GM10847 (cell line): ENCODE measurements around the gene SPDYC.

ENCODE experiments used
- POLR2A ChIP-seq: IDR thresholded peaks from 2 replicates; pipeline ENCODE4 v1.6.1; 2011; ENCODE audit not compliant: insufficient read length; ENCODE audit errors: extremely low read depth

SPDYC gene, protein sequence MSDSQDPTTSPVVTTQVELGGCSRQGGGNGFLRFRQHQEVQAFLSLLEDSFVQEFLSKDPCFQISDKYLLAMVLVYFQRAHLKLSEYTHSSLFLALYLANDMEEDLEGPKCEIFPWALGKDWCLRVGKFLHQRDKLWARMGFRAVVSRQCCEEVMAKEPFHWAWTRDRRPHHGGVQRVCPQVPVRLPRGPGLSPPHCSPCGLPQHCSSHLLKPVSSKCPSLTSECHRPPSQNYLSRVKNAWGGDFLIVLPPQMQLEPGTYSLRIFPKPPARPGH

DNA sequence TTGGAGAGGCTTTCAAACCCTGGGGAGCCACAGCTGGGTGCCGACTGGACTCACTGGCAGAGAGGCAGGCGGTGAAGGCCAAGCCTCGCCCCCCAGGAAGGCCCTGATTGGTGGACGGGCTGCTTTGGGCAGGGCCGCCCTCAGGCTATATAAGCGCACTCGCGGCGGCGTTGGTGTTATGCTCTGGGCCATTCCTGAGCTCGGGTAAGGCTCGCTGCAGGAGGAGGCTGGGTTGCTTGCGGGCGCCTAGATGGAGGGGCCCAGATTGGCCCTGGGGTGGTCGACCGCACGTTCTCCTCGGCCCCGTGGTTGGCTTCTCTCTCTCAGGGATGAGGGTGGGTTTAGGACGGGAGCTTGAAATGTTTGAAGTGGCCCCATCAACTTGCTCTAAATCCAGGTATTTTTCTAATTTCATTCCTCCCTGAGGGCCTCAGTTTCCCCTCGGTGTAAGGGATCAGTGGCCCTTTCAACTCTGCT is at the start of gene SPDYC:
Gene SPDYC, plus strand, starts transcription at position 176 of the 477 bp plus-strand sequence. CDS start 1,125 bp downstream, outside the sequence.
- no peak for TF ChIP-seq POLR2A

DNA sequence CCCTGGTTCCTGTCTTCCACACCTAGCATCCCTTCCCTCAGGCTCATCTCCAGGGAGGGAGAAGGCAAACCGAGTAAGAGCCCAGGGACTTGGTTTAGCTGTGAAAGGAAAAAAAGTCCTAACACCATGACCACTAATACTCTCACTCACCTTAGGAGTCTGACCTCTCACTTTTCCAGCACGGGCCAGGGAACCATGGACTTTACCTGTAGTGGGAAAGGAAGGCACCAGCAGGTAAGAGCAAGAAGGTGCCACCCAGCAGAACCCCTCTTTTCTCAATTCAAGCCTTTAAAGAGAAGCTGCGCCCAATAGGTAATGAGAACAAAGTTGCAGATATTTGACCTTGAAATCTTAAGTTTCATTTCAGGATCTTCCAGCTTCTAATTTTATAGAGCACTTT is 49.2 kb upstream of the SPDYC start:
- no peak for TF ChIP-seq POLR2A

DNA sequence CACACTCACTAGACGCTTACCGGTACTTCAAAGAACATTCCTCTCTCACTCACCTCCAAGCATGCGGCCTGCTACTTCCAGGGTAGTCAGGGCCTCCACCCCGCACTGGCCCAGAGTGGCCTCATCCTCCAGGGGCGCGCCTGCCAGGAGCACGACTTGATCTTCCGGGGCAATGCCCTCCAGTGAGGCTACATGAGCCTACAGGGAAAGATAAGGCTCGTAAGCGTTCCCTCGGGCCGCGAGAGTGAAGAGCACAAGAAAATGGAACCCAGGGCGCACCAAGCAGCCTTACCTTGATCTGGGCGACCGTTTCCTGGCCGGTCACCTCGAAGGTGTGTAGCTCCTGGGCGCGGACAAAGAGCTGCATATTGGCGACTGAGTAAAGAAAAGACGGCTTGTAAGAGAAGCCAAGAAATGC is 48.6 kb upstream of the SPDYC start:
- no peak for TF ChIP-seq POLR2A

DNA sequence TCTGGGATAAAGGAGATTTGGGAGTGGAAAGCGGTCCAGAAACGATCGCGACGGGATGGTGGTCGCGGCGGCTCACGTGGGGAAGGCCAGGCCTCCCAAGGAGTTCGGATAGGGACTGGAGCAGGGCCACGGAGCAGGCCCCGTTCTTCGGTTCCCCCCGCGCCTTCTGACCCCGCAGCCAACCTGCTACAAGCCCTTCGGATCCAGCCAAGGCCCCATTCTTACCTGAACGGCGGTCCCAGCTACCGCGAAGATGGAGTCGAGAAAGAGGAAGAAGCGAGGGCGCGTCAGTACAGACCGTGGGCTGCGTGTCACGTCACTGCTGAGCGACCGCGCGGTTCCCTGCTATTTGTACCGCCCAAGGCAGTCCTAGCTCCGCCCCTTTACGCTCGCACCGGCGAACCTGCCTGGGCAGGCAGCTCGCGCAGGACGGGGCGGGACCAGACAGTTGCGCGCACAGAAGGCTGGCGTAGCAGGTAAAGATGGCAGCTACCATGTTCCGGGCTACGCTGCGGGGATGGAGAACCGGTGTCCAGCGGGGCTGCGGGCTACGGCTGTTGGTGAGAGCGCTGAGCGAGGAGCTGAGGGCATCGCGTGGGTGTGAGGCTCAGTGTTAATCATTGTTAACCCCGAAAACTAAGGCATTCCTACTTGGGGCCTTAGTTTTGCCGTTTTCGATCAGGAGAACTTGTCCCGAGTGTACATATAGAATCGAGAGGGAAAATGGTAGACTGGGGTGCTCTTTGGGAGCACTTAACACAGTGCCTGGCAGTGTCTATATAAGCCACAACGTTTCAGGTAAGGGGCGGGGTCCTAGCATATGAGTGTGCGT is 48.0 kb upstream of the SPDYC start, which contains the start of the genes FAU and MRPL49:
Gene FAU, minus strand, starts transcription at position 270 of the 832 bp plus-strand sequence. CDS start 321 bp downstream, outside the sequence.
Gene MRPL49, plus strand, starts transcription at position 457 of the 832 bp plus-strand sequence. Its CDS starts 26 bp downstream, at position 483.
- peak; percentile 84 for TF ChIP-seq POLR2A

DNA sequence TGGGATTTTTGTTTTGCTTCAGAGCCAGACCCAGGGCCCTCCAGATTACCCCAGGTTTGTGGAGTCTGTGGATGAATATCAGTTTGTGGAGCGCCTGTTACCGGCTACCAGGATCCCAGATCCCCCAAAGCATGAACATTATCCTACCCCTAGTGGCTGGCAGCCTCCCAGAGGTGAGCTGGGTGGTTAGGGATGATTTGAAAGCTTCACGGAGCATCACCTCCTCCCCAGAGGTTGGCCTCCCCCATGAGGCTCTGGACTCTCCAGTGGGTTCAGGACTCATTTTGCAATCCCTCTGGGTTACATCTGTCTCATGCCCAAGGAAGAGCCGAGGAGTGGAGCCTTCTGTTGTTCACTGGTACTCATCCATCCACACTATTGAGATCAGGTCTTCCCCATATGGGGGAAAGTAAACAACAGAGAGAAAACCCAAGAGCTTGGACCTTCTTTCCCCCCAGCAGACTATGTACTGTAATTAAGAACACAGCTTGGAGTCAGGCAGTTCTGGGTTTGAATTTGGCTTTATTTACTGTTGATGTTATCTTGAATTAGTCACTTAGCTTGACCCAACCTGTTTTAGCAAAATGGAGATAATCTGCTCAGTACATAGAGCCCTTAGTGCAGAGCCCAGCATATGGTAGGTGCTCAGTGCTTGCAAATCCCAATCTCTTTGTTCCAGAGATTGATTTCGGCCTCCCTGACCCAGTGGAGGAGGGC is 45.4 kb upstream of the SPDYC start:
- TF ChIP-seq POLR2A: no peak

DNA sequence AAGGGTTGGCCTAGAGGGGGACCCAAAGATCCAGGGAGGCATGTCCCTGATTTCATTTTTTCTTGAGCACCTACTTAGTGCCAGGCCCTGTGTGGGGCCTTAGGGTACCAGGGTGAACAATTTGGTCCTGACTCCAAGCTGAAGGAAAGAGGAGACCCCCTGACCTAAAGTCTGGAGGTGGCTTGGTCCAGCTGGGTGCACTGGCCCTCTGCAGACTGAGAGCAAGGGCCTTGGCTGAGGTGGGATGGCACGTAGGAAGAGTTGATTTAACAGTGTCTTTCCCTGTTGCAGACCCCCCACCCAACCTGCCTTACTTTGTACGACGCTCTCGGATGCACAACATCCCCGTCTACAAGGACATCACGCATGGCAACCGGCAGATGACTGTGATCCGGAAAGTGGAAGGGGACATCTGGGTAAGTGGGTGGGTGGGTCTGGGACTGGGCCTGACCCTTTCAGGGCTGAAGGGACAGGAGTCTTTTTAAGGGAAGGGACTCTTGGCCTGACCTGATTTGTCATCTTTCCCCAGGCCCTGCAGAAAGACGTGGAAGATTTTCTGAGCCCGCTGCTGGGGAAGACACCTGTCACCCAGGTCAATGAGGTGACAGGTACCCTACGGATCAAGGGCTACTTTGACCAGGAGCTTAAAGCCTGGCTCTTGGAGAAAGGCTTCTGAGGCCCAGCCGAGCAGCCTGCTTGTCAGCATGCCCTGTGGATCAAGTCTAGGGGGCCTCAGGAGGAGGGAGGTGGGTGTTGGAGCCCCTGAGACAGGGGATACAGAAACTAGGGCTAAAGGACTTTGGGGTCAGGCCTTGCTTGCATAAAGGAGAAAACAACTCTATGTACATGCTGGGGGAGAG is 44.6 kb upstream of the SPDYC start:
- no peak for TF ChIP-seq POLR2A

DNA sequence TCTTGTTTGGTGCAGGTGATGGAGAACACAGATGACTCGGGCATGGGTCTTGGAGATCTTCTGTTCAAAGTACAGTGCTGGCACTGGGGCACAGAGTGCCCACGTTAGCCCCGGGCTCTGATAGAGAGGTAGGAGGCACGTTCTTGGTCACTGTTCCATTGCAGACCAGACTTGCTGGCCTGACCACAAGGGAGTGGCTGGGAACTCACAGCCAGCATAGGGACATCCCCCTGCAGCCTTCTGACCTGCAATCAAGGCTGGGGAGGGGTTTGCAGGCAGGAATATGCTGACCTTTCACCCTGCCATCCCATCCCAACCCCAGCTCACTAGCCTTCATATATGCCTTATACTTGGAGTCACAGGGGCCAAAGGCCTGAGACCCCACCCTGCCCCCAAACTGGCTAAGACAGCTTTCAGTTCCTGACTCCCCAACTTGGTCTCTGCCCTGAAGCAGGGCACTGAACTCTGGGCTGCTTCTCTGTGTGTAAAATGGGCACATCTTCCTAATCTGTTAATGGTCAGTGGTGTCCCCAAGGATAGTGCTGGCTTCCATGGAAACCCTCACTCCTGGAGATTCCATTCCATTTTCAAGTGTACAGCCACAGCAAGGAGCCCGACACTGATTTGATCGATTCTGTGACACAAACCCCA is 43.3 kb upstream of the SPDYC start:
- peak; percentile 14 for TF ChIP-seq POLR2A

DNA sequence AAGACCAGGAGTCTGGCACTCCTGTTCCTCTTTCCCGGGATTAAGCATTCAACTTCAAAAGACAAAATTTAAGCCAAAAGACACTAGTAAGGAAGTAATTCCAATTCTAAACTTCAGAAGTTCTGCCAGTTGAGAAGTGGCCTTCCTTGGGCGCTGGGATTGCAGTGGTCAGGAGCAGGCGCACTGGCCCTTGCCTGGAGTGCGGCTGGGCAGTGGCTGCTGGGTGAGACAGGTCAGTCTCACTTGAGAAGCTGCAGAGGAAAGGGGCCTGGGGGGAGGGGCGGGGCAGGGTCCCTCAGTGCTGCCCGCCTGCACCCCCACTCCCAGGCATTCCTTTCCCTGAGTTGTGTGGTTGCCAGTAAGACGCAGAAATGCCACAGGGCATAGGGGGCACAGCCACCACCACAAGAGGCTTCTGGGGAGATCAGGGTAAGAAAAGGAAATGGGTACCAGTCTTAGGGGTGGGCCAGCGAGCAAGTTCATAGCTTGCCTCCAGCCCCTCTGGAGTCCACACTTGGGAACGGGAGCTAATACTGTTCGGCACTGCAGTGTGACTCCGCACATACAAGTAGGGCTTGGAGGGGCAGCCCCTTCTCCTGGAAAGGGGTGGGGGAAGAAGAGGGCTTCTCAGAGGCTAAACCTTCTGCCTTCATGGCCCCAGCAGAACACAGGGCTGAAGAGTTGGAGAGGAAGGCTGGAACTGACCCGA is 42.4 kb upstream of the SPDYC start:
- no peak for TF ChIP-seq POLR2A

DNA sequence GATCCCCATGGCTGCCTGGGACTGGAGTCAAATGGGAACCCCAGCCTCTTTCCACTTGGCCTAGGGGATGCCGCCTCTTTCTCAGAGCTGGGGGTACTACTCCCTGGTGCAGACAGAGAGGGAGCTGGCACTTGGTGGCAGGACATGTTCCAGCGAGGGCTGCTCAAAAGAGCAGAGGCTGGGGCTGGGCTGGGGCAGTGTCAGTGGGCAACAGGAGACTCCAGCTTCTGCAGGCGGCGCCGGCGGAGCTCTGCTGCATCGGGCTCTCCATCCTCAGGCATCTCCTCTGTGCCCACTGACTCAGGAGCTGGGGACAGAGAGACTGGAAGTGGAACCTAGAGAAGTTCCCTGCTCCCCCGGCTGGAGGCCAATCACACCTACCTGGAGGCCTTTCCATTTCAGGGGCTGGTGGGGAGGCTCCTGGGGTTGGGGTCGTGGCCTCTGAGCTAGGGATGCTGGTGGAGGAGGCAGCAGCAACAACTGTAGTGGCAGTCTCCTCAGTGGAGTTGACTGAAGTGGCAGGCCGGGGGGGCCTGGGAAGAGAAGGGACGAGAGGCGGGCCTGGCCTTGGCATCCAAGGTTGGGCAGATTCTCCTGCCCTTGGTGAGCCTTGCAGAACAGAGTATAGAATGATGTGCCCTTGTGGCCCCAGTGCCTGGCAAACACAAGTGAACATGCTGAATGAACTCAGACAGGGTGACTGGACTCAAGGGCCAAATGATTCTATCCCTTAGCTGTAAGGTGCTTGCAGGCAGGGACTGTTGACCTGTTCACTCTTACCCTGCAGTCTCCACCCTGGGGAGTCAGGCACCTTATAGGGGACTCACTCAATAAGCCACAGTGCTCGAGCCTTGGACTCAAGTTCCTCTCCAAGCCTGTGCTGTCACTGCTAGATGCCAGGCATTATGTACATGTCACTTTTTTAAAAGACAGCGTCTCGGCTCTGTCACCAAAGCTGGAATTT is 41.6 kb upstream of the SPDYC start:
- no peak for TF ChIP-seq POLR2A

DNA sequence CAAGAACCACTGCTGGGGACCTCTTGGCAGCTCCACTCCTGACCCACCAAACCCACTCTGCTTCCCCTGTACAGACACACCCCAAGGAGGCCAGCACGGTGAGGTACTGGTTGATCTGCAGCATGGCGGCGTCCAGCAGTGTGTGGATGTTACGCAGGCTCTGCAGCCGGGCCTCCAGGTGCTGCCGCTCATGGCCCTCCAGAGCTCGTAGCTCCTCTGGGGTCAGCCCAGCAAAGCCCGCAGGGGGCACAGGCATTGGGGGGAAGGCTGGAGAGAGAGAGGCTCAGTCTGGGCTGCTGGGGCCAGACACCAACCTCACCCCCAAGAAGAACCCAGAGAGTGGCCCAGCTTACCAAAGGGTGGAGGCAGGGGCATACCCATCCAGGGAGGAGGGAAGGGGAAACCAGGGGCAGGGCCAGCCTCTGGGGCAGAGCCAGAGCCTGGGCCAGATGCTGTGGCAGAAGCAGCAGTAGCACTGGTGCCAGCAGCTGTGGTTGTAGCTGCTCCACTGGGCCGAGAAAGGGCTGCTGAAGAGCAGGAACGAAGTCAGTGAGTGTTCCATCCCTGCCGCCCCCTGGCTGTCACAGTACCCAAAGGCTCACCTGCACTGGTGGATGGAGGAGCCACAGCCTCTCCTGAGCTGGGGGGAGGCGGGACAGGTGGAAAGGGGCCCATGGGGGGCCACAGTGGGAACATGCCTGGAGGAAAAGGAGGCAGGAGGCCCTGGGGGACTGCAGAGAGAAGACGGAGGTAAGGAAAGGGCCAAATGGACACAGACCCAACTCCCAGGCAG is 40.2 kb upstream of the SPDYC start:
- TF ChIP-seq POLR2A: no peak

DNA sequence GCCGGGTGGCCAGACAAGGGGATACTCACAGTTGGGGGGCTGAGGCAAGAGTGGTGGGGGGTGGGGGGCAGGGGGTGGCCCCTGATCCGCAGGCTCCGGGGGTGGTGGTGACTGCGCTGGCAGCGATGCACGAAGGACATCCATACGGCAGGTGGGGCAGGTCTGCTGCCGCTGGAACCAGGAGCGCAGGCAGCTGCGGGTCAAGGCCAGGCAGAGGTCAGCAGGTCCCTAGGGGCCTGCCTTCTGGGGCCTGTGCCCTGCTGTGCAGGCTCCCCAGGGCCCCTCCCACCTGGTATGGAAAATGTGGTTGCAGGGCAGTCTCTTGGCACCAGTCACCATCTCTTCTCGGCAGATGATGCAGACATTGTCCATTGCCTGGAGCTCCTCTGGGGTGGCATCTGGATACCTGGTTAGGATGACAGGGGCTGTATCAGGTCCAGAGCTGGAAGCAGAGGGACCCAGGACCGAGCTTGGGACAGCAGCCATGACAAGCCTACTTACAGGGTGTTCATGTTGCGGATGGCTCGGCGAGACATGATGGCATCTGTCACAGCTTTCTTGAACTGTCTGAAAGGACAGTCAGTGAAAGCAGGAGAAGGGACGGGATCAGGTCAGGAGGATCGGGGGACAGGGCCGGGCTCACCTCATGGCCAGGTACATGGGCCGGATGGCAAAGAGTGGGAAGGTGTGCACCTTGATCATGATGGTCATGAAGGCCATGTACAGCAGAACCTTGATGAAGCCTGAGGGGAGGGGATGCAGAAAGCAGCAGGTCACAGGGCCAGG is 39.2 kb upstream of the SPDYC start:
- no peak for TF ChIP-seq POLR2A
